ELF-1 (cell line): ENCODE data around the gene FOSL2.

ENCODE experiments used
- DNase-seq: peaks from one replicate; pipeline ENCODE4 v3.0.0-alpha.2; 2016; ENCODE audit warnings: low read depth, low spot score

Gene FOSL2

DNA sequence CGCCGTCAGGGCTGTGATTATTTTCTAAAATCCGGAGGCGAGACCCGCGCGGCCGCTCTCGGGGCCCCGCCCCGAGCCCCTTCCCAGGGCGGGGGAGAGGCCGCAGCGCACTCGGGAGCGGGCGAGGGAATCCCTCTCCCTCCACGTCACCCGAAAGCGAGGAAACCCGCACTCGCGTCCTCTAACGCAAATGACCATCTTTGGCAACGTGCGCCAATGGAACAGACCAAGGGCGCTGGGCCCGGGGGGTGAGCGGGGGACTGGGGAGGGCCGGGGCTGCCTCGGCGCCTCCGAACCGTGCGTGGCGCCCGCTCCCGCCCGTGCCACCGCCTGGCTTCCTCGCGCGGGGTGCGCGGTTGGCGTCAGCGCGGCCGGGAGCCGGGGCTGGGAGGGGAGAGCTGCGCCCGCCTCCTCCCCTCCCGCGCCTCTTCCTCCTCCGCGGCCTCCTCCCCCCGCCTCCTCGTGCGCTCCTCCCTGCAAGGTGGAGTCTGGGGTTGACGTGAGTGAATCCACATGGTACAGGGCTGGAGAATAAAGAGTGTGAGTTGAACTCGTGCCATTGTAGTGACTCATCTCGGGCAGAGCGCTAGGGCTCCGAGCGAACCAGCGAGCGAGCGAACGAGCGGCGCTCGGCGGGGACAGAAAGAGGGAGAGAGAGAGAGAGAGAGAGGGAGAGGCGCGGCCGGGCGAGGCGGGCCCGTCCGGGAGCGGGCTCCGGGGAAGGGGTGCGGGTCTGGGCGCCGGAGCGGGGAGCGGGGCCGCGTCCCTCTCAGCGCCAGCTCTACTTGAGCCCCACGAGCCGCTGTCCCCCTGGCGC lies at the start of gene FOSL2:
Gene FOSL2, plus strand, starts transcription at position 562 of the 817 bp plus-strand sequence. CDS start 863 bp downstream, outside the sequence.
- peak; percentile 95 for DNase-seq

GRCh38 chr2:28343184-28343942 lies 49.3 kb upstream of the FOSL2 start:
- no peak for DNase-seq

GRCh38 chr2:28343971-28344715 lies 48.5 kb upstream of the FOSL2 start:
- DNase-seq, result no peak

GRCh38 chr2:28344756-28345373 lies 47.8 kb upstream of the FOSL2 start:
- no peak for DNase-seq

DNA sequence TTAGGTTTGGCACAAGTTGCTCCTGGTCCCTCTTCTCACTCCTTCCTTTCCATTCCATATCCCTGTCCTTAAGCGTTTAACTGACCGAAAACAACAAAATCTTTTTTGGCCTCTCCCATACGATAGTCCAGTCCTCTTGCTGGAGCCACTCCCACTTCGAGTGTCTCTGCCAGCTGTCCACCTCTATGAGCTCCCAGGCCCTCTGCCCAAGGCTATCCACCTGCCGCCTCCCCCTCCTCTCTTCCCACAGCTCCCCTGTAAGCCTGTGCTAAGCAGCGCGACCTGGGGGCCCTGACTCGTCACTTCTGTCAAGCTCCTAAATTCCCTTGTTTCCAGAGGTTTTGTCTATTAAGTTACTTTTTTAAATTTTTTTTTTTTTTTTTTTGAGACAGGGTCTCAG lies 47.0 kb upstream of the FOSL2 start:
- no peak for DNase-seq

DNA sequence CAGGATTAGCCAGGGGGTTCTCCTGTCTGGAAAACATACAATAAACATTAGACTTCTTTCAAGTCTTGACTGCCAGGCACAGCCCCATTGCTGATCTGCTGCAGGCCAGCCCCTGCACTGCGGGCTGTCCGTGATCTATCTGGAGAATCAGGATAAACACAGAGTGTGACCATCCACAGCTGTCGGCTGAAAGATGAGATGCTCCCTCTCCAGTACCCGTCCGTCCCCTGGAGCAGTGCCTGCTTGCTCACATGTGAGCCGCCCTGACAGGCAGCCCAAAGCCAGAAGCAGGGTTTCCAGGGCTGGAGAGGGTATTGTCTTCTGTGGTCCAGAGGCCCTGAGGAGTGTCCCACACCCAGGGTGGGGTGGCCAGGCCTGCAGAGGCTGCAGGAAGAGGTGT lies 46.1 kb upstream of the FOSL2 start:
- peak; percentile 59 for DNase-seq

DNA sequence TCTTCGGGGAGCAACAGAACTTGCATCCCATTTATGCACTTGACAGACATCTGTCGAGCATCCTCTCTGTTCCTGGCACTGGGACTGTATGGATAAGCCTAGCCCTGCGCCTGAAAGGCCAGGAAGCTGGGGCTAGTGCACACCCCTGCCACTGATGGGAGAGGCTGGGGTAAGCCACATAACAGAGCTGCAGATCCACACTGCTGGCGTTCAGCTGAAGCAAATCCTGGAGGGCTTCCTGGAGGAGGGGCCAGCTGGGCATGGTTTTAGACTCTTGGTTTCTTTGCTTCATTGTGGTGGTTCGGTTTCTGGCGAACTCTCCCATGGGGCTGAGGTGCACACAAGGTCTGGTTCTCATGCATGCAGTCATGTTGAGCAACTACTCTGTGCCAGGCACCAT lies 45.5 kb upstream of the FOSL2 start:
- DNase-seq, result no peak

DNA sequence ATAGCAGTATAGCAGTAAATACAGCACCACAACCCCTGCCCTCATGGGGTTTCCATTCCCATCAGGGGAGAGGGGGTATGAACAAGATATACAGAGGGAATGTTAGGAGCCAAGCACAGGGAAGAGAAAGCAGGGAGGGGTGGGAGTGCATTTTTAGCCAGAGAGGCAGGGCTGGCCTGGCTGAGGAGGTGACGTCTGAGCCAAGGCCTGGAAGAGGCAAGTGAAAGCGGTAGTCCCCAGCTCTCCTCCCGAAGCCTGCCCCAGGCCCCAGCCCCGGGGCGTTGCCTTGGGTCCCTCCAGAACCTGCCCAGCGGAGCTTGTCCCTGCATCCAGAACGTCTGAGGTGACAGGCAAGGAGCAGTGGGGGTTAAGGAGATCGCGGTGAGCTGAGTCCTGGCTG lies 45.1 kb upstream of the FOSL2 start:
- no peak for DNase-seq

- DNase-seq, result no peak
Measured at GRCh38 chr2:28348149-28348567, 44.5 kb upstream of the FOSL2 start.

GRCh38 chr2:28348921-28349320 lies 43.7 kb upstream of the FOSL2 start:
- DNase-seq, result no peak

GRCh38 chr2:28349546-28350165 lies 43.0 kb upstream of the FOSL2 start:
- DNase-seq, result no peak

DNA sequence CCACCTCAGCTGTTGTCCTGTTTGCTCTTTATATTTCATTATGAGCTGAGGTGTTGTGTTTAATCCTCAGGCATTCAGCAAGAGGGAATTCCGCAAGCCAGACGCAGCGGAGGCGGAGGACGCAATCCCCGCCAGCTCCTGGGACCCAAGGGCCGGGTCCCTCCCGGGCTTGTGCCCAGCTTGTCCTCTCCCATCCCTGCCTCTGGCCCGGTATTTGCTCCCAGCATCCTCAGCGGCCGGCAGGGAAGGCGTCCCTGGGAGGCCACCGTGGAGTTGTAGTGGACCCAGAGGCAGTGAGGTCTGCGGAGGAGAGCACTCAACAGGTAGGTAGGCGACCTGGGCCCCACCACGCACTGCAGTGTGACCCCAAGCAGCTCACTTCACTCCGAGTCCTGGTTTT lies 42.5 kb upstream of the FOSL2 start:
- no peak for DNase-seq

- no peak for DNase-seq
Measured at GRCh38 chr2:28350791-28351285, 41.8 kb upstream of the FOSL2 start.

- DNase-seq, result no peak
Measured at GRCh38 chr2:28351621-28352020, 41.0 kb upstream of the FOSL2 start.

DNA sequence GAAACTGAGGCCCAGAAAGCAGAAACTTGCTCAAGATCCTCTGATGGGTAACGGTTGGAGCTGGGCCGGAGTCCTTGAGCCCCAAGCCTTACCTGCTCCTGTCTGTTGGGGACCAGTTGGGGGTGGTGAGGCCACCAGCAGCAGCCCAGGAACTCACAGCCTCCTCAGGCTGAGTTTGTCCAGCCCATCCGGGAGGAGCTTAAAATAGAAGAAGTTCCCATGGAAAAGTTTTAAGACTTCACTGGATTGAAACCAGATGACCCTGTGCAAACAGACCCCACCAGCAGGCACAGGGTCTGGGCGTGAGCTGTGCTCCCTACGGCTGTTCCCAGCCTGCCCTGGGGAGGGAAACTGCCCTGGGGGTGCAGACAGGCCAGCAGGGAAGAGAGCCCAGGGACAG lies 40.6 kb upstream of the FOSL2 start:
- peak; percentile 69 for DNase-seq

GRCh38 chr2:28352610-28353195 lies 40.0 kb upstream of the FOSL2 start:
- DNase-seq, result no peak

- no peak for DNase-seq
Measured at GRCh38 chr2:28354920-28355520, 37.6 kb upstream of the FOSL2 start.

DNA sequence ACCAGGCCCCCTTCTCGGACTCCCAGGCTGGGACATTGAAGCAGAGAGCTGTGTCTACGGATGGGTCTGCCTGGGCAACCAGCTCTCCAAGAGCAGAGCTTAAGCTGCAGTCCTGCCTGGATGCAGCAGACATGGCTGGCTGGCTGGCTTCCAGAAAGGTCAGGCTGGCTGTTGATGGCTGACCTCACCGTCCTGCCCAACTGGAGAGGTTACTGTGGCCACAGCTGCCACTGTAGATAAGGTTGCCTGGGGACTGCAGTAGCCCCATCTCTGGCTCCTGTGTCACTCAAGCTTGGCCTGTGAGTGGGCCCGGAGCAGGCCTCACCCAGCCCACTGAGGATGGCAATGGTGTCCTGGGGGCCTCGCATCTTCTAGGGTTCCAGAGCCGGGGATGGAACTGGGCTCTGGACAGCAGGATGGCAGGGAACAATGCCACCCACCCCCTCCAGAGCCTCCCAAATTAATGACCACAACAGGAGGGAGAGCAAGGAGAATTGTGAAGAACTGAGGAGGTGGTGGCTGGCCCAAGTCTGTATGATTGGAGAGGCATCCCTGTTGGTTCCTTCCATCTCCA lies 37.0 kb upstream of the FOSL2 start:
- no peak for DNase-seq

GRCh38 chr2:28356095-28356911 lies 36.4 kb upstream of the FOSL2 start:
- peak; percentile 50 for DNase-seq
